Adrenal gland (tissue), 12 donors: ENCODE data around the gene ASB16. TPM values are rescaled to one million over a fixed set of nuclear protein-coding genes. Genes with fewer than 3 reads are reported as not detected.
"Not testable (repeated sequence)": the region's sequence is repeated elsewhere in the genome, so short reads cannot be mapped to it uniquely, and the experiment has no call there.

Source experiments
- DNase-seq, 7 donors: peaks; one replicate each; pipeline ENCODE4 v3.0.0-alpha.2; 2019 to 2020
- H3K27ac ChIP-seq, 5 donors: fragments of 200-600 bp; sonication (generic) in 4 of 5; 1 replicate in 3 of 5; 2 replicates in 2 of 5; pipeline versions ENCODE4 v1.5.1 to v1.8.0; 2016 to 2020; ENCODE audit warnings: mild to moderate bottlenecking in 1 of 5
- H3K27me3 ChIP-seq: fragments of 200-600 bp; 2 replicates; pipeline ENCODE4 v1.8.0; 2021
- H3K36me3 ChIP-seq, 2 donors: fragments of 200-600 bp; replicated peaks in 1 of 2; 1 replicate in 1 of 2; 2 replicates in 1 of 2; pipeline versions ENCODE4 v1.5.1 to v1.8.0; 2018 to 2022
- H3K4me1 ChIP-seq, 2 donors: fragments of 200-600 bp; replicated peaks in 1 of 2; 1 replicate in 1 of 2; 2 replicates in 1 of 2; pipeline versions ENCODE4 v1.5.1 to v1.8.0; 2018 to 2021
- H3K4me3 ChIP-seq, 4 donors: fragments of 200-600 bp; sonication (generic) in 3 of 4; one replicate each; pipeline ENCODE4 v1.5.1; 2016 to 2018
- H3K9me3 ChIP-seq, 3 donors: fragments of 200-600 bp; sonication (generic) in 1 of 3; replicated peaks in 1 of 3; 1 replicate in 2 of 3; 2 replicates in 1 of 3; pipeline versions ENCODE4 v1.5.1 to v1.8.0; 2016 to 2021
- POLR2A ChIP-seq, 2 donors: fragments of 450-650 bp; IDR thresholded peaks; one replicate each; pipeline ENCODE4 v1.6.1; 2017; ENCODE audit warnings: antibody characterized with exemption in 2 of 2, mild to moderate bottlenecking in 2 of 2, moderate library complexity in 1 of 2
- WGBS, 4 donors: extraction: QIAGEN DNeasy Blood & Tissue Kit in 2 of 4; methylation state at CpG; one replicate each; pipeline versions ENCODE4 v1.1.5 to v1.1.7; 2013 to 2017; 5-methylcytosine and 5-hydroxymethylcytosine counted together
- intact Hi-C, 2 donors: fragments of 100-400 bp; cut with DNase I; formaldehyde crosslinking; loops; one replicate each; pipeline versions ENCODE4 v1.14.1 to v1.15.0; 2022 to 2023
- polyA plus RNA-seq, 3 donors: library from polyadenylated mRNA; stranded (reverse); fragments of 200-250 nt in 2 of 3; fragments of 350-450 nt in 1 of 3; fragmentation: Illumina TruSeq in 1 of 3; extraction: RNeasy Lipid Tissue Mini Kit (QIAGEN cat#74804) in 1 of 3; gene quantifications; one replicate each; pipeline ENCODE4 v1.2.3, GENCODE V29; 2013 to 2014
- total RNA-seq, 9 donors: library from RNA; depleted of rRNA in 4 of 9; stranded (reverse); fragments of >200 nt in 4 of 9; fragments of 120-200 nt in 1 of 9; fragmentation: NEBNext Ultra II Directional in 1 of 9; extraction: Animal tissue kit (Norgen Biotek cat#: 25700) in 1 of 9; gene quantifications; one replicate each; pipeline versions ENCODE4 v1.1.0 to v1.2.4, GENCODE V29; 2013 to 2023
- TF ChIP-seq, protein P1 (sequence below), 6 experiments: fragments of 450-650 bp in 4 of 6; fragments of 200-600 bp in 2 of 6; sonication (generic) in 1 of 6; IDR thresholded peaks; 1 replicate in 5 of 6; 2 replicates in 1 of 6; pipeline versions ENCODE4 v1.5.1 to v1.8.0; 2016 to 2021; ENCODE audit warnings: antibody characterized with exemption in 6 of 6, mild to moderate bottlenecking in 2 of 6, moderate library complexity in 1 of 6
- donor health status: healthy with polysubstance abuse.
- donor health status: Bipolar disorder and iron deficiency.
- donor health status: DM: yes; HTN: yes; CAD: no.
- donor health status: DM: no; HTN: no; CAD: no.
- donor health status: DM: no; HTN: no; CAD: no.
- donor health status: DM: yes; HTN: yes; CAD: no.

The ASB16 gene
- total and polyA plus RNA-seq, 12 donors, result 0.13 to 0.83 (median 0.39) TPM; not detected in 2

DNA sequence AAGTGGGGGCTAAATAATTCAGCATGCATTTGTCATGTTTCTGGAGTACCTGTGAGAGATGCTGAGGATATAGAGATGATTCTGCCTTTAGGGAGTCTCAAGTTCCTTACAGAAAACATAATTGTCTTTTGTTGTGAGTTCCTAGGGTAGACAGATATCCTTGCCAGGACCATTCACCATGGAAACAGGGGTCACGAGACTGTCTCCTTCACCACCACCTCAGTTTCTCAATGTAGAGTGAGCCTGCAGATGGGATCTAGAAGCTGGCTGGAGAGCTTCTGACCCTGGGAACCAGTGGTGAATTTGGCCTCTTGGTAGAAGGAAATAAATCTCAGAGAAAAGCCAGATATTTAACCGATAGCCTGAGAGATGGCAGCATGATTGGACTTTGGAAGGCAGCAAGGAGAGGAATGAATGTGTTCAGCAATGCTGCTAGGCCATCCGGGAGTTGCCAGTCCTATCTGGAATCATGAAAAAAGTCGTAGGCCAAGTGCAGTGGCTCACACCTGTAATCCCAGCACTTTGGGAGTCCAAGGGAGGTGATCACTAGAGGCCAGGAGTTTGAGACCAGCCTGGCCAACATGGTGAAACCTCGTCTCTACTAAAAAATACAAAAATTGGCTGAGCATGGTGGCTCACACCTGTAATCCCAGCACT is 39.7 kb upstream of the ASB16 start:
- DNase-seq, result no peak
- intact Hi-C loops, result no loop called here
- H3K36me3 ChIP-seq, result no peaks in the 10 kb centered on the region
- H3K4me1 ChIP-seq, result peaks cover 0 to 6% of the 10 kb centered on the region in 2 donors
- H3K9me3 ChIP-seq, result no peaks in the 10 kb centered on the region
- H3K27ac ChIP-seq, result no peak overlapping the region
- H3K27me3 ChIP-seq, result no peaks in the 10 kb centered on the region
- no peak overlapping the region for H3K4me3 ChIP-seq
- 68 to 76% (median 71%) methylated on average over 4 to 5 of the region's 5 CpGs for WGBS, 4 donors
- no peak for TF ChIP-seq POLR2A (IDR thresholded peaks at IDR 0.05)
- TF ChIP-seq, protein P1, sequence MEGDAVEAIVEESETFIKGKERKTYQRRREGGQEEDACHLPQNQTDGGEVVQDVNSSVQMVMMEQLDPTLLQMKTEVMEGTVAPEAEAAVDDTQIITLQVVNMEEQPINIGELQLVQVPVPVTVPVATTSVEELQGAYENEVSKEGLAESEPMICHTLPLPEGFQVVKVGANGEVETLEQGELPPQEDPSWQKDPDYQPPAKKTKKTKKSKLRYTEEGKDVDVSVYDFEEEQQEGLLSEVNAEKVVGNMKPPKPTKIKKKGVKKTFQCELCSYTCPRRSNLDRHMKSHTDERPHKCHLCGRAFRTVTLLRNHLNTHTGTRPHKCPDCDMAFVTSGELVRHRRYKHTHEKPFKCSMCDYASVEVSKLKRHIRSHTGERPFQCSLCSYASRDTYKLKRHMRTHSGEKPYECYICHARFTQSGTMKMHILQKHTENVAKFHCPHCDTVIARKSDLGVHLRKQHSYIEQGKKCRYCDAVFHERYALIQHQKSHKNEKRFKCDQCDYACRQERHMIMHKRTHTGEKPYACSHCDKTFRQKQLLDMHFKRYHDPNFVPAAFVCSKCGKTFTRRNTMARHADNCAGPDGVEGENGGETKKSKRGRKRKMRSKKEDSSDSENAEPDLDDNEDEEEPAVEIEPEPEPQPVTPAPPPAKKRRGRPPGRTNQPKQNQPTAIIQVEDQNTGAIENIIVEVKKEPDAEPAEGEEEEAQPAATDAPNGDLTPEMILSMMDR (IDR thresholded peaks at IDR 0.05), result no peak

GRCh38 chr17:44131372-44131771 is 39.1 kb upstream of the ASB16 start:
- not testable (repeated sequence) for H3K9me3 ChIP-seq
- WGBS, 4 donors, result 90 to 95% (median 93%) methylated on average over 12 of the region's 12 CpGs

DNA sequence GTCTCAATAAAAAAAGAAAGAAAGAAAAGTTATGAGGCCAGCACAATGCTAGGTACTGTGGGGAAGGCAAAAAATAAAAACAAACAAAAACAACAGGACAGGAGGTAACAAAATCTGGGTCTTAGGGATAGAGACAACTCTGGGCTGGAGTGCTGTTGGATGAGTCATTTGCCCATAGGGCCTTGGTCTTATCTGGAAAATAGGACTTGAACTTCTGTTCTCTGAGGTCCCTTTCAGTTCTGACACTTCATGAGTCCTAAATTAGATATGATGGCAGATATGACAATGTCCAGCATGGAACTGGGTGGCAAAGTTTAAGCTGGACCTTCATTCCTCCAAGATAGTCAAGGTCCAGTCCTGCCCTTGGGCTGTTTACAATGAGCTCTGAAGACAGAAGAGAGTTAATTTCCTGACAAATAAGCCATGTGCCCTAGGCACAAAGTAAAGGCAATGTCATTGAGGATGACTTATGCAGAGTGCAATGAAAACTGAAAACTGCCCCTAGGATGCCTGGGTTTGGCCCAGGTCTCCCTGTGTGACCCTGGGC is 38.2 kb upstream of the ASB16 start:
- peak overlapping the region in 4 of 5 donors; percentile 5 to 76 (median 31) for H3K27ac ChIP-seq
- no peak overlapping the region for H3K4me3 ChIP-seq
- H3K4me1 ChIP-seq, result peaks cover 0 to 6% of the 10 kb centered on the region in 2 donors
- no peaks in the 10 kb centered on the region for H3K27me3 ChIP-seq
- no peaks in the 10 kb centered on the region for H3K9me3 ChIP-seq
- peak in 2 of 7 donors; percentile 33 to 65 for DNase-seq
- TF ChIP-seq POLR2A (IDR thresholded peaks at IDR 0.05), result no peak
- TF ChIP-seq, protein P1 (IDR thresholded peaks at IDR 0.05), result no peak
- intact Hi-C loops, result no loop called here
- no peaks in the 10 kb centered on the region for H3K36me3 ChIP-seq

More at GRCh38 chr17:44131372-44131771, 39.1 kb upstream of the ASB16 start:
- H3K27me3 ChIP-seq, H3K4me1 ChIP-seq, H3K4me3 ChIP-seq, H3K27ac ChIP-seq, H3K36me3 ChIP-seq, DNase-seq, intact Hi-C loops: not testable (repeated sequence)

GRCh38 chr17:44133918-44134476 is 36.5 kb upstream of the ASB16 start:
- no peak for DNase-seq
- Histone ChIP-seq H3K27me3 (no peaks in the 10 kb centered on the region), H3K4me1 (peaks cover 11 to 18% of the 10 kb centered on the region in 2 donors), H3K36me3 (no peaks in the 10 kb centered on the region), H3K4me3 (no peak overlapping the region), H3K27ac (no peak overlapping the region), H3K9me3 (no peaks in the 10 kb centered on the region)
- TF ChIP-seq, protein P1 (IDR thresholded peaks at IDR 0.05), result no peak
- TF ChIP-seq POLR2A (IDR thresholded peaks at IDR 0.05), result no peak
- intact Hi-C loops, result no loop called here
- 71 to 86% (median 79%) methylated on average over 4 of the region's 4 CpGs for WGBS, 4 donors
